Measurements from ENCODE around the gene DBP.

DBP gene

DNA sequence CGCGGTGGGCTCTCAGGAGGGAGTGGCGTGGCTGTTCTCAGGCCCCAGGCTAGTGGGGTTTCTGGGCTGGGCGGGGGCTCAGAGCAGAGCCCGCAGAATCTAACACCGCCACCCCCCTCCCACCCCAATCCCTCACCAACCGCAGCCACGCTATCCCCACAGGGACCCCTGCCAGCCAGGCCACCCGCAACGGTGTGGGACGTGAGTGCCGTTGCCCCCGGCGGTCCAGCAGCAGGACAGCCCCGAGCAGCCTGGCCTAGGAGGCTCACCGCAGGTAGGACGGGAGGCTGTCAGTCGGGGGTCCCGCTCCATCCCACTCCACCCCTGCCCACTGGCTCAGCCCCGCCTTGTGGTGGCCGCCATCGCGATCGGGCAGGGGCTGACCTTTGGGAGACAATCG is 35.8 kb upstream of the DBP start, which contains the start of gene NTN5:
Gene NTN5, minus strand, starts transcription at position 24 of the 400 bp plus-strand sequence. CDS start 2,031 bp downstream, outside the sequence.
- no peak within 1 kb of the TSS for H3K4me3 ChIP-seq (replicated peaks; ENCODE audit: low read depth, low read length)
- TF ChIP-seq, protein P1, sequence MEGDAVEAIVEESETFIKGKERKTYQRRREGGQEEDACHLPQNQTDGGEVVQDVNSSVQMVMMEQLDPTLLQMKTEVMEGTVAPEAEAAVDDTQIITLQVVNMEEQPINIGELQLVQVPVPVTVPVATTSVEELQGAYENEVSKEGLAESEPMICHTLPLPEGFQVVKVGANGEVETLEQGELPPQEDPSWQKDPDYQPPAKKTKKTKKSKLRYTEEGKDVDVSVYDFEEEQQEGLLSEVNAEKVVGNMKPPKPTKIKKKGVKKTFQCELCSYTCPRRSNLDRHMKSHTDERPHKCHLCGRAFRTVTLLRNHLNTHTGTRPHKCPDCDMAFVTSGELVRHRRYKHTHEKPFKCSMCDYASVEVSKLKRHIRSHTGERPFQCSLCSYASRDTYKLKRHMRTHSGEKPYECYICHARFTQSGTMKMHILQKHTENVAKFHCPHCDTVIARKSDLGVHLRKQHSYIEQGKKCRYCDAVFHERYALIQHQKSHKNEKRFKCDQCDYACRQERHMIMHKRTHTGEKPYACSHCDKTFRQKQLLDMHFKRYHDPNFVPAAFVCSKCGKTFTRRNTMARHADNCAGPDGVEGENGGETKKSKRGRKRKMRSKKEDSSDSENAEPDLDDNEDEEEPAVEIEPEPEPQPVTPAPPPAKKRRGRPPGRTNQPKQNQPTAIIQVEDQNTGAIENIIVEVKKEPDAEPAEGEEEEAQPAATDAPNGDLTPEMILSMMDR (IDR thresholded peaks at IDR 0.05; ENCODE audit: low read length, missing control alignments) = no peak
- DNase-seq (ENCODE audit: low read depth) = no peak

DNA sequence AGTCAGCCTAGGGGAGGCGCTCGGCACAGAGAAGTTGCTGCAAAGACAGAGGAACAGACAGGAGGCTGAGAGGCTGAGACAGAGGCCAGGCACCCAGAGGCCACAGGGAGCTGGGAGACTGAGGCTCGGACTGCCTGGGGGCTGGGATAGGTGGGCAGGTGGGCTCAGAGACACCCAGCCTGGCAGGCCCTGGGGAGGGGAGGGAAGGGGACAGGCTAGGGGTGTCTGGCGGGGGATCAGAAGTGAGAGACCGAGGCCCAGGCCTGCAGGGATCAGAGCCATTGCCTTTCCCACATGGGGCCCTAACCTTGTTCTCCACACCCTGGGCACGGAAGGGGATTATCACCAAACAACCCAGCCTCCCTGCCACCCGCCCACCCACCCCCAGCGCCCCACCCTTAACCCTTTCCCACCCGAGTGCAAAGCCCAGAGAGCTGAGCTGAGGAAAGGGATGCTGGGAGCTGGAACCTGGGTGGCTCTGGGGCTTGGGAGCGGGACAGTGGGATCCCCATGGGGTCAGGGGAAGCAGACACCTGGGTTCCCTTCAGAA is 34.3 kb upstream of the DBP start:
- no peak overlapping the region for H3K4me3 ChIP-seq (replicated peaks; ENCODE audit: low read depth, low read length)
- no peak for DNase-seq (ENCODE audit: low read depth)
- TF ChIP-seq, protein P1 (IDR thresholded peaks at IDR 0.05; ENCODE audit: low read length, missing control alignments) = no peak

DNA sequence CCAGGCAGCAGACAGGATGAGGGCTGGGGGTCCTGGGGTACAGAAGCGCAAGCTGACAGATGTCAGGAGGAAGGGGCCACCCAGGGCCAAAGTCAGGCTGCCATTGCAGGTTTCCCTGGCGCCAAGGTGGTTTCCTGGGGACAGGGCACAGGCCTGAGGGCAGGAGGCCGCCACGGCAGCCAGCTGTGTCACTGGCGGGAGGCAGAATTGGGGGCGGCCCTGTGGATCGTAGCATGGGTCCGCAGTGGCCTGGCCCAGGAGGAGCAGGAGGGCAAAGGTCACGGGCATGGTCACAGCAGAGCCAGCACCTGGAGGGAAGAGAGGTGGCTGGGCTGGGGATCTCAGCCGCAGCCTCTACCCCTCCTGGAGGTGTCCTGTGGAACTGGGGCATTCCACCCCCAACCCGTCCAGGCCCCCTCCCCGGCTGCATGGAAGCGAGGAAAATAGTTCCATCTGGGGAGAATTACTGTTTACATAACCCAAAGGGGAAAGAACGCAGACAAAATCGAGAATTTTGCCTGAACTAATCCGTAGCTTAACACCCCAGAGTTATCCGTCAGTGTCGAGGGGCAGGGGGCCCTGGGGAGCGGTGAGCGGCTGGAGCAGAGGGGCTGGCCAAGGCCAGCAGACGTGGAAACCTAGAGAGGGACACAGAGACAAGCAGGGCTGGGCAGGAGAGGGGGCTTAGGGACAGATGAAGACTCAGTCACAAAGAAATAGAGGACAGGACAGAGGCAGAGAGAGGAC is 33.7 kb upstream of the DBP start:
- no peak overlapping the region for H3K4me3 ChIP-seq (replicated peaks; ENCODE audit: low read depth, low read length)
- no peak for DNase-seq (ENCODE audit: low read depth)
- TF ChIP-seq, protein P1 (IDR thresholded peaks at IDR 0.05; ENCODE audit: low read length, missing control alignments) = no peak

DNA sequence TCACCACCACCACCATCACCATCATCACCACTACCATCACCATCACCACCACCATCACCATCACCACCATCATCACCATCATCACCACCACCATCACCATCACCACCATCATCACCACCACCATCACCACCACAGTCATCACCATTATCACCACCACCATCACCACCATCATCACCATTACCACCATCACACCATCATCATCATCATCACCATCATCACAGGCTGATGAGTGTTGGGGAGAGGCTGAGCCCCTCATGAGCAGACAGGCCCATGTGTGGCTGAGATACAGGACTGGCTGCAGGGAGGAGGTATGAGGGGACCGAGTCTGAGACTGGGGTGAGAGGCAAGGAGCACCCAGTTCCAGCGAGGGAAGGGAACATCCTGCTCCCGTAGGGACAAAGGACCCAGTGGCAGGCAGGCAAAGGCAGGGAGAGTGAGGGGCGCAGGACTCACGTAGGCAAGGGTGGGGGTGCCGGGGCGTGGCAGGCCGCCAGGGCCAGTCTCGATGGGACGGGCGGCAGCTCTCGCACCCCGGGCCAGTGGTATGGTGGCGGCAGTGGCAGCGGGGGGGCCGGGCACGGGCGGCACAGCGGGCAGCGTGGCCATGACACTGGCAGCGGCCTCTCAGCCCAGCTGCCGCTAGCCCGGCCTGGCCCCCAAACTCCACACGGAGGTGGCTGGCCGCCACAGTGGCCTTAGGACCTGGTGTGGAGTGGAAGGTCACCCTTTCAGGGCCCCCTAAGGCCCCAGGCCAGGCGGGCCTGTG is 32.9 kb upstream of the DBP start:
- TF ChIP-seq, protein P1 (IDR thresholded peaks at IDR 0.05; ENCODE audit: low read length, missing control alignments) = no peak
- no peak overlapping the region for H3K4me3 ChIP-seq (replicated peaks; ENCODE audit: low read depth, low read length)
- DNase-seq (ENCODE audit: low read depth) = no peak

DNA sequence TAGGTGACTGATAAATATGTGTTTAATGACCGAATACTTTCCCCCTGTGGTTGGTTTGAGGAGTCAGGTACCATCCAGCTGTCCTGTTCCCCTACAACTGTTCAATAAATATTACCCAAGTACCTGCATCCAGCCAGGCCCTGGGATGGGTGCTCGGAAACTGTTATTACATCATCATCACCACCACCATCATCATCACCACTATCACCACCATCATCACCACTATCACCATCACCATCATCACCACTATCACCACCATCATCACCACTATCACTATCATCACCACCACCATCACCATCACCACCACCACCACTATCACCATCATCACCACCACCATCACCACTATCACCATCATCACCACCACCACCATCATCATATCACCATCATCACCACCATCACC is 31.6 kb upstream of the DBP start:
- TF ChIP-seq, protein P1 (IDR thresholded peaks at IDR 0.05; ENCODE audit: low read length, missing control alignments) = no peak
- H3K4me3 ChIP-seq (replicated peaks; ENCODE audit: low read depth, low read length) = no peak overlapping the region
- DNase-seq (ENCODE audit: low read depth) = no peak

DNA sequence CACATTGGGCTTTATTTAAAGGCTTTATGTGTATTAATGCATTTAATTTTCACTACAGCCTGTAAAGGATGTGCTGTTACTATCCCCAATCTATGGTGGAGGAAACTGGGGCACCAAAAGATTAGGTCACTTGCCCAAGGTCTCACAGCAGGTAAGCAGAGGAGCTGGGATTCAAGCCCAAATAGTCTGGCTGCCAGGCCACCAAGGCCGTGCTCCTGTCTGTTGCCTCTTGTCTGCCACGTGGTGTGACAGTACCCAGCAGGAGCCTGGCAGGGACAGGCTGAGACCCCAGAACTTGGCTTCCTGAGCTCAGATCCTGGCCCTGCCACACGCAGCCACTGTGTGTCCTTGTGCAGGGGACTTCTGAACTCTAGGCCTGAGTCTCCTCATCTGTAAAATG is 31.2 kb upstream of the DBP start:
- TF ChIP-seq, protein P1 (IDR thresholded peaks at IDR 0.05; ENCODE audit: low read length, missing control alignments) = no peak
- no peak for DNase-seq (ENCODE audit: low read depth)
- H3K4me3 ChIP-seq (replicated peaks; ENCODE audit: low read depth, low read length) = no peak overlapping the region
